GM19397 (cell line): ENCODE data around the gene PCSK2.

ENCODE experiments used
- ATAC-seq: cut with Tn5 transposase; IDR thresholded peaks from one replicate; pipeline ENCODE4 v1.9.1; 2021; ENCODE audit warnings: mild to moderate bottlenecking, moderate library complexity; ENCODE audit not compliant: unreplicated experiment

PCSK2 gene

DNA sequence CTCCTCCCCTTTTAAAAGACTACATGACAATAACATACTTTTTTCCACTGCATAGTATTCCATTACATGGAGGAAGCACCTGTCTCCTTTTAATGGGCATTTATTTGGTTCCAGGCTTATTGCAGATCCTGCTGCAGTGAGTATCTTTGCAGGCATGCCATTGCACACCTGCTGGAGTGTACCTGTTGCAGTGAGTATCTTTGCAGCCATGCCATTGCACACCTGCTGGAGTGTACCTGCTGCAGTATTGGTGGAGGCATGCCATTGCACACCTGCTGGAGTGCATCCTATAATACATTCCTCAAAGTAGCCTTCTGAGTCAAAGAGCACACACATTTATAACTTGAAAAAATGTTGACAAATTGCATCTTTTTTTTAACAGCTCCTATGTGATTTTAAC is 302.7 kb downstream of the PCSK2 start:
- no peak for ATAC-seq

DNA sequence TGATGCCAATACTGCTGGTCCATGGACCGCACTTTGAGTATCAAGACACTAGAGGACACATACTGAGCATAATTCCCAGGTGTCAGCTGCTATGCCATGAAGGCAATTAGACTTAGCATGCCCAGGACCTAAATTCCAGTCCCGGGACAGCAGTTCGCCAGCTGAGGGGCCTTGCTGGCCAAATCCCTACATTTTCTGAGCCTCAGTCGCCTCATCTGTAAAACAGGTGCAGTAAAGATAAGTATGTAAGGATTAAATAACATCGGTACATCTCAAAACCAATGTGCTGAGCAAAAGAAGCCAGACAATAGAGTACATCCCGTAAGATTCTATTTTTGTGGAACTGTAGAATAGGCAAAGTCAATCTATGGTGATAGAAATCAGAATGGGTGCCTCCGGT is 303.3 kb downstream of the PCSK2 start:
- ATAC-seq, result no peak

GRCh38 chr20:17530716-17531664 is 304.1 kb downstream of the PCSK2 start, which contains the start of gene BFSP1:
Gene BFSP1 (minus strand): TSS chr20:17531379. CDS start chr20:17531329, 50 bp downstream.
- no peak for ATAC-seq

- no peak for ATAC-seq
Observed at GRCh38 chr20:17531665-17532025, 304.8 kb downstream of the PCSK2 start.

- no peak for ATAC-seq
Observed at GRCh38 chr20:17533396-17533795, 306.6 kb downstream of the PCSK2 start.

GRCh38 chr20:17534077-17534476 is 307.2 kb downstream of the PCSK2 start:
- no peak for ATAC-seq
